GM23248 (cell line): Measurements from ENCODE around the gene POLN.

Experiments
- EZH2 ChIP-seq: fragments of 200-600 bp; sonication (generic); IDR thresholded peaks from 2 replicates; pipeline ENCODE4 v1.6.1; 2018; ENCODE audit warnings: antibody characterized with exemption, mild to moderate bottlenecking; ENCODE audit not compliant: insufficient read depth, poor library complexity, severe bottlenecking
- EZH2phosphoT487 ChIP-seq: fragments of 200-600 bp; sonication (generic); IDR thresholded peaks from 2 replicates; pipeline ENCODE4 v1.6.1; 2018; ENCODE audit warnings: antibody characterized with exemption, moderate library complexity, mild to moderate bottlenecking, low read depth; ENCODE audit not compliant: insufficient read depth

DNA sequence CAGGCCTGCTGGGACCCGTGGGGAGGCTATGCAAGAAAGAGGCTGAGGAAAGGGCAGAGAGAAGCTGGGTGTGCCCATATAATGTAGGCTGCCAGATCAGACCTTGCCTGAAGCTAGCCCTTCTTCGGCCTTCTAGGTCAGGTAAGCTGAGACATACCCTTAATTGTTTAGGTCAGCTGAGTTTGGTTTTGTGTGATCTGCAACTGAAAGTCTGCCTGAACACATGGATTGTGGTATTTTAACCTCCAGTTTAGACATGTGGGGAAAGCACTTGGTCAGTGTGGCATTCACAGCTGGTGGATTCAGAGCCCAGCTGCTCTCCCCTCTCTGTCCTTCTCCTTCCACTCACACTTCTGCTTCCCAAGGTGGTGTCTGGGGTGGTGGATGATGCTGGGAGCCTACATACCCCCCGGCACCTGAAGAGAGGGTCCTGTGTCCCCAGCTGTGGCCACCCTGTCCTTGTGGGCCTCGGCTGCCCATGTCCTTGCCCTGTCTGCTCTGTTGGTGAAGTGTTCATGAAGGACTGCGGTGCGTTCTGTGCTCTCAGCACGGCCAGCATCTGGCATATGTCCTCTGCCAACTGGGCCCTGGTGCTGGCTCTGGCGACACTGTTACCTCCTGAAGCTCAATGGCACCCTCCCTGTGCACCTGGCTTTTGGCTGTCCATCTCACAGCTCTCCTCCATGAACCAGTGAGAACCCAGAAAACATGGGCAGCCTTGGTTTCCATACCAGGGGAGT lies 100.7 kb downstream of the POLN start:
- TF ChIP-seq EZH2 (no peak), EZH2phosphoT487 (no peak)
